Spleen (tissue), 7 donors: ENCODE data around the gene GFAP.

ENCODE experiments used
- POLR2A ChIP-seq, 3 donors: fragments of 450-650 bp; IDR thresholded peaks; one replicate each; pipeline ENCODE4 v1.5.1; 2017; ENCODE audit warnings: antibody characterized with exemption in 3 of 3, mild to moderate bottlenecking in 1 of 3
- POLR2AphosphoS5 ChIP-seq, 3 donors: sonication (generic); formaldehyde crosslinking; IDR thresholded peaks; one replicate each; pipeline ENCODE4 v1.5.1; 2017; ENCODE audit warnings: antibody characterized with exemption in 3 of 3
- TF ChIP-seq, protein P1 (sequence below), 11 experiments: fragments of 200-600 bp in 7 of 11; fragments of 450-650 bp in 4 of 11; sonication (generic) in 4 of 11; IDR thresholded peaks in 8 of 11; conservative IDR thresholded peaks in 3 of 11; 1 replicate in 7 of 11; 2 replicates in 4 of 11; pipeline versions ENCODE4 v1.4.0 to v1.8.0; 2016 to 2021; ENCODE audit warnings: antibody characterized with exemption in 11 of 11, inconsistent platforms in 4 of 11, mild to moderate bottlenecking in 1 of 11
- donor health status: DM: no; HTN: no; CAD: no; lungs with moderate emphysema.
- donor health status: DM: no; HTN: no; CAD: no.
- donor health status: DM: no; HTN: no; CAD: no.

- no peak for TF ChIP-seq POLR2A (IDR thresholded peaks at IDR 0.05)
- TF ChIP-seq, protein P1, sequence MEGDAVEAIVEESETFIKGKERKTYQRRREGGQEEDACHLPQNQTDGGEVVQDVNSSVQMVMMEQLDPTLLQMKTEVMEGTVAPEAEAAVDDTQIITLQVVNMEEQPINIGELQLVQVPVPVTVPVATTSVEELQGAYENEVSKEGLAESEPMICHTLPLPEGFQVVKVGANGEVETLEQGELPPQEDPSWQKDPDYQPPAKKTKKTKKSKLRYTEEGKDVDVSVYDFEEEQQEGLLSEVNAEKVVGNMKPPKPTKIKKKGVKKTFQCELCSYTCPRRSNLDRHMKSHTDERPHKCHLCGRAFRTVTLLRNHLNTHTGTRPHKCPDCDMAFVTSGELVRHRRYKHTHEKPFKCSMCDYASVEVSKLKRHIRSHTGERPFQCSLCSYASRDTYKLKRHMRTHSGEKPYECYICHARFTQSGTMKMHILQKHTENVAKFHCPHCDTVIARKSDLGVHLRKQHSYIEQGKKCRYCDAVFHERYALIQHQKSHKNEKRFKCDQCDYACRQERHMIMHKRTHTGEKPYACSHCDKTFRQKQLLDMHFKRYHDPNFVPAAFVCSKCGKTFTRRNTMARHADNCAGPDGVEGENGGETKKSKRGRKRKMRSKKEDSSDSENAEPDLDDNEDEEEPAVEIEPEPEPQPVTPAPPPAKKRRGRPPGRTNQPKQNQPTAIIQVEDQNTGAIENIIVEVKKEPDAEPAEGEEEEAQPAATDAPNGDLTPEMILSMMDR (IDR thresholded peaks at IDR 0.05 in 8 of 11, conservative IDR thresholded peaks at IDR 0.05 in 3 of 11), result no peak
- no peak for TF ChIP-seq POLR2AphosphoS5 (IDR thresholded peaks at IDR 0.05)
These were observed 6.5 kb downstream of the GFAP start for GRCh38 chr17:44908761-44909326.
